Measurements from ENCODE around the gene FRMD1. TPM values are rescaled to one million over a fixed set of nuclear protein-coding genes. Genes with fewer than 3 reads are reported as not detected.

Gene FRMD1
- total RNA-seq, 1 experiment from 2014 or later: not detected

DNA sequence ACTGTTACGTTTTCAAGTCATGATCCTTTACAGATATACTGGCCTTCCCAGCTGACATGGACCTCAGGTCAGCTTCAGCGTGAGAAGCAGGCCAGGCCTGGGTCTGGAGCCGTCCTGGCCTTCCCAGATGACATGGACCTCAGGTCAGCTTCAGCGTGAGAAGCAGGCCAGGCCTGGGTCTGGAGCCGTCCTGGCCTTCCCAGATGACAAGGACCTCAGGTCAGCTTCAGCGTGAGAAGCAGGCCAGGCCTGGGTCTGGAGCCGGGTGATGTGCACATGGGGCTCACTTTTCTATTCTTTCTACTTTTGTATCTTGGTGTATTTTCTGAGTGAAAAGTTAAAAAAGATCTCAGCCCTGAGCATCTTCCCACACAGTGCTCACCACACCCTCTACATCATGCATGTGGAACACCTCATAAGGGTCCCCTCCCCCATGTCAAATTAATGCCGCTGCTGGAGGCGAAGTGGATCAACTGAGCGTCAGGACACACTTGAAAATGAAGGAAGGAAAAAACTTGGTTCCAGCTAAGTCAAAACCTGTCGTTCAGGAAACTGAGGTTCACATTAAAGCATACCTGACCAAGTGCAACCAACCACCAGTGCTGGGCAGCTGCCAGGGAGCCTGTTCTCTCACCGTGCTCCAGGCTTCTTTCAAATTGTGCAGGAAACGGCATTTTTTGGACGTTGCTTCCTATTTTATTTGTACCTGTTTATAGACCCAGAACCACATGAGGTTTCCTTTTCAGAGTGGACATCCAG, 49.4 kb downstream of the FRMD1 start:
- Histone ChIP-seq H2AFZ (no peak overlapping the region), H3K27ac (no peak overlapping the region), H3K79me2 (ENCODE audit: low read depth) (no peaks in the 10 kb centered on the region), H3F3A (ENCODE audit: insufficient read depth, low read depth) (peaks cover 7% of the 10 kb centered on the region), H3K4me2 (no peak overlapping the region), H4K20me1 (ENCODE audit: insufficient read depth) (no peaks in the 10 kb centered on the region), H3K4me1 (replicated peaks; ENCODE audit: insufficient read depth) (peaks cover 1% of the 10 kb centered on the region; the same call in 1 of the 2 replicates), H3K9me2 (ENCODE audit: insufficient read depth) (no peaks in the 10 kb centered on the region), H3K4me3 (no peak overlapping the region), H3K27me3 (ENCODE audit: insufficient read depth, low read depth) (no peaks in the 10 kb centered on the region; the same call in 1 of the 2 replicates), H3K36me3 (ENCODE audit: low read depth) (no peaks in the 10 kb centered on the region), H3K9me3 (ENCODE audit: insufficient read depth, low read depth) (peaks cover 9% of the 10 kb centered on the region; the same call in 1 of the 2 replicates)
- TF ChIP-seq CTCF (conservative IDR thresholded peaks at IDR 0.05) (no peak), EZH2 (IDR thresholded peaks at IDR 0.05; ENCODE audit: low read depth) (no peak)
- BruUV-seq (replicated peaks): no TSS peak
- intact Hi-C loops (cut with micrococcal nuclease; ENCODE audit: unreplicated experiment): no loop called here
- DNase-seq: no peak
- ChIA-PET CTCF (no interaction called here), POLR2A (ENCODE audit: unreplicated experiment) (no interaction called here)

DNA sequence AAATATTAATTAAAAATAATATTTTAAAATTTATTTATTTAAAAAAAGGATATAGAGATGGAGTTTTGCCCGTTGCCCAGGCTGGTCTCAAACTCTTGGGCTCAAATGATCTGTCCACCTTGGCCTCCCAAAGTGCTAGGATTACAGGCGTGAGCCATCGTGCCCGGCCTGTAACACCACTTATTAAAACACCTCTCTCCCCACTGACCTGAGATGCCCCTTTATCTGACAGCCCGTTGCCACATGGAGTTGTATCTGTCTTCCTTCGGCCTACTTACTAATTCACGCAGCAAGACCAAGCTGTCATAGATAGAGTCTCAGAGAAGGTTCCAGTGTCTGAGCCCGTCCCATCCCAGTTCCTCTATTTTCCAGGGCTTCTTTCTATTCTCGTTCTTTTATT, 50.8 kb downstream of the FRMD1 start:
- H3K79me2 ChIP-seq (ENCODE audit: low read depth): no peaks in the 10 kb centered on the region
- ChIA-PET POLR2A (ENCODE audit: unreplicated experiment) (no interaction called here), CTCF (no interaction called here)
- BruUV-seq (replicated peaks): no TSS peak
- H3K9me2 ChIP-seq (ENCODE audit: insufficient read depth): no peaks in the 10 kb centered on the region
- peaks cover 16% of the 10 kb centered on the region for H3F3A ChIP-seq (ENCODE audit: insufficient read depth, low read depth)
- no peak overlapping the region for H3K27ac ChIP-seq
- no peak overlapping the region for H2AFZ ChIP-seq
- no peak for TF ChIP-seq EZH2 (IDR thresholded peaks at IDR 0.05; ENCODE audit: low read depth)
- TF ChIP-seq CTCF (conservative IDR thresholded peaks at IDR 0.05): no peak
- peaks cover 9% of the 10 kb centered on the region; the same call in 1 of the 2 replicates for H3K9me3 ChIP-seq (ENCODE audit: insufficient read depth, low read depth)
- H4K20me1 ChIP-seq (ENCODE audit: insufficient read depth): no peaks in the 10 kb centered on the region
- no peak overlapping the region for H3K4me2 ChIP-seq
- intact Hi-C loops (cut with micrococcal nuclease; ENCODE audit: unreplicated experiment): no loop called here
- peaks cover 15% of the 10 kb centered on the region for H3K4me1 ChIP-seq (replicated peaks; ENCODE audit: insufficient read depth)
- no peak overlapping the region for H3K4me3 ChIP-seq
- no peaks in the 10 kb centered on the region for H3K36me3 ChIP-seq (ENCODE audit: low read depth)
- H3K27me3 ChIP-seq (ENCODE audit: insufficient read depth, low read depth): no peaks in the 10 kb centered on the region; the same call in 1 of the 2 replicates
- no peak for DNase-seq

DNA sequence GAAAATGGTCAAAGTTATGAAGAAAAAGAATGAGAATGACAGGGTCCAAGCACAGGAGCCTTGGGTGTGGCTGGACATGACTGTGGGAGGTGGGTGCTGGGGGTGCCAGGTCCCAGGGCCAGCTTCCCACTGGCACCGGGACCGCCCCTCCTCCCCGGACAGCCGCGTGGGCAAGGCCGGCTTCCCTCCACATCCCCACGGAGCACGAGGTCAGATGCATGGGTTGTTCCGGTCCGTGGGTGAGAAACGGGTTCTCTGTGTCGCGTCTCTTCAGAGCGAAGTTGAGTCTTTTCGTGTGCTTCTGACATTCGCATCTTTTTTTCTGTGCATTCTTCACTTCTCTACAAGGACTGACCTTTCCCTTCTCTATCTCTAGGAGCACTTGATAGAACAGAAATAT, 51.5 kb downstream of the FRMD1 start:
- BruUV-seq (replicated peaks): no TSS peak
- ChIA-PET POLR2A (ENCODE audit: unreplicated experiment) (no interaction called here), CTCF (no interaction called here)
- Histone ChIP-seq H4K20me1 (ENCODE audit: insufficient read depth) (no peaks in the 10 kb centered on the region), H3K9me2 (ENCODE audit: insufficient read depth) (no peaks in the 10 kb centered on the region), H2AFZ (no peak overlapping the region), H3K9me3 (ENCODE audit: insufficient read depth, low read depth) (peaks cover 9% of the 10 kb centered on the region; the same call in 1 of the 2 replicates), H3K4me1 (replicated peaks; ENCODE audit: insufficient read depth) (peaks cover 15% of the 10 kb centered on the region), H3K4me3 (no peak overlapping the region), H3K27me3 (ENCODE audit: insufficient read depth, low read depth) (no peaks in the 10 kb centered on the region; the same call in 1 of the 2 replicates), H3K4me2 (no peak overlapping the region), H3F3A (ENCODE audit: insufficient read depth, low read depth) (peaks cover 16% of the 10 kb centered on the region), H3K27ac (no peak overlapping the region), H3K79me2 (ENCODE audit: low read depth) (no peaks in the 10 kb centered on the region), H3K36me3 (ENCODE audit: low read depth) (no peaks in the 10 kb centered on the region)
- TF ChIP-seq CTCF (conservative IDR thresholded peaks at IDR 0.05) (no peak), EZH2 (IDR thresholded peaks at IDR 0.05; ENCODE audit: low read depth) (no peak)
- intact Hi-C loops (cut with micrococcal nuclease; ENCODE audit: unreplicated experiment): no loop called here
- no peak for DNase-seq

All from PC-9 (cell line).